ENCODE measurements around the gene BCL7A.

DNA sequence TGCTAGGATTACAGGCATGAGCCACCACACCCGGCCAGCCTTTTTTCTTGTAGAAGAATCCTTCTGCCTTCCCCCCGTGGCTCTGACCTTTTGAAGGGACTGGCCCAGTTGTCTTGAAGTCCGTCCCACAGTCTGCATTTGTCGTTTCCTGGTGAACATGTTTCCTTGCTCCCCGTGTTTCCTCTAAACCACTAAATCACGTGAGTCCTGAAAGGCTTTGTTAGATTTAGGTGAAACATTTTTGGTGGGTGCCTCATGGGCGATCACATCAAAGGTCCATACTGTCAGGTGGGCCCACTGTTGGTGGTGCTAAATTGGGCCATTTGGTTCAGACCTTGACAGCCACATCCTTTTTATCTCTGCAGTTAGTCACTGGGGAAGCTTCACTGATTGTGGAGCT, 83.2 kb downstream of the BCL7A start:
- TF ChIP-seq, protein P1, sequence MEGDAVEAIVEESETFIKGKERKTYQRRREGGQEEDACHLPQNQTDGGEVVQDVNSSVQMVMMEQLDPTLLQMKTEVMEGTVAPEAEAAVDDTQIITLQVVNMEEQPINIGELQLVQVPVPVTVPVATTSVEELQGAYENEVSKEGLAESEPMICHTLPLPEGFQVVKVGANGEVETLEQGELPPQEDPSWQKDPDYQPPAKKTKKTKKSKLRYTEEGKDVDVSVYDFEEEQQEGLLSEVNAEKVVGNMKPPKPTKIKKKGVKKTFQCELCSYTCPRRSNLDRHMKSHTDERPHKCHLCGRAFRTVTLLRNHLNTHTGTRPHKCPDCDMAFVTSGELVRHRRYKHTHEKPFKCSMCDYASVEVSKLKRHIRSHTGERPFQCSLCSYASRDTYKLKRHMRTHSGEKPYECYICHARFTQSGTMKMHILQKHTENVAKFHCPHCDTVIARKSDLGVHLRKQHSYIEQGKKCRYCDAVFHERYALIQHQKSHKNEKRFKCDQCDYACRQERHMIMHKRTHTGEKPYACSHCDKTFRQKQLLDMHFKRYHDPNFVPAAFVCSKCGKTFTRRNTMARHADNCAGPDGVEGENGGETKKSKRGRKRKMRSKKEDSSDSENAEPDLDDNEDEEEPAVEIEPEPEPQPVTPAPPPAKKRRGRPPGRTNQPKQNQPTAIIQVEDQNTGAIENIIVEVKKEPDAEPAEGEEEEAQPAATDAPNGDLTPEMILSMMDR (conservative IDR thresholded peaks at IDR 0.05; ENCODE audit: low read depth, low read length) = no peak
- TF ChIP-seq EZH2 (IDR thresholded peaks at IDR 0.05; ENCODE audit: low read length, unreplicated experiment) = no peak
- no peak for TF ChIP-seq EZH2phosphoT487 (IDR thresholded peaks at IDR 0.05; ENCODE audit: borderline replicate concordance, low read length)
